Body of pancreas (tissue), 4 donors: Measurements from ENCODE around the gene HMCN1. TPM values are rescaled to one million over a fixed set of nuclear protein-coding genes. Genes with fewer than 3 reads are reported as not detected.

Experiments
- ATAC-seq: fragments of 150-250 bp; one replicate; pipeline ENCODE4 v1.9.1; 2016
- DNase-seq, 4 donors: peaks; one replicate each; pipeline ENCODE4 v3.0.0-alpha.2; 2019
- H3K27ac ChIP-seq, 4 donors: fragments of 200-600 bp; sonication (generic); 1 replicate in 3 of 4; 2 replicates in 1 of 4; pipeline versions ENCODE4 v1.5.1 to v1.6.1; 2016 to 2019; ENCODE audit warnings: mild to moderate bottlenecking in 1 of 4, mixed read lengths in 1 of 4, moderate library complexity in 1 of 4
- H3K27me3 ChIP-seq, 2 donors: fragments of 200-600 bp; sonication (generic); one replicate each; pipeline ENCODE4 v1.6.0; 2016; ENCODE audit warnings: mild to moderate bottlenecking in 1 of 2
- H3K36me3 ChIP-seq, 2 donors: fragments of 200-600 bp; sonication (generic); replicated peaks in 1 of 2; 2 replicates each; pipeline ENCODE4 v1.5.1; 2016; ENCODE audit warnings: low read depth in 2 of 2; ENCODE audit not compliant: insufficient read depth in 1 of 2
- H3K4me1 ChIP-seq: fragments of 200-600 bp; sonication (generic); one replicate; pipeline ENCODE4 v1.6.0; 2016
- H3K4me3 ChIP-seq, 2 donors: fragments of 200-600 bp; sonication (generic); 1 replicate in 1 of 2; 2 replicates in 1 of 2; pipeline ENCODE4 v1.5.1; 2016 to 2019
- H3K9me3 ChIP-seq, 3 donors: fragments of 200-600 bp; sonication (generic); 1 replicate in 2 of 3; 2 replicates in 1 of 3; pipeline ENCODE4 v1.5.1; 2016
- CTCF ChIP-seq, 7 experiments: fragments of 450-650 bp in 4 of 7; fragments of 200-600 bp in 3 of 7; sonication (generic) in 3 of 7; IDR thresholded peaks; one replicate each; pipeline ENCODE4 v1.5.1; 2016 to 2019; ENCODE audit warnings: antibody characterized with exemption in 7 of 7
- POLR2A ChIP-seq, 3 donors: fragments of 450-650 bp; IDR thresholded peaks; one replicate each; pipeline ENCODE4 v1.6.1; 2016; ENCODE audit warnings: antibody characterized with exemption in 3 of 3, mild to moderate bottlenecking in 2 of 3
- WGBS, 2 donors: methylation state at CpG; one replicate each; pipeline ENCODE4 v1.1.5; 2017; 5-methylcytosine and 5-hydroxymethylcytosine counted together
- intact Hi-C: fragments of 100-400 bp; cut with DNase I; formaldehyde crosslinking; loops from one replicate; pipeline ENCODE4 v1.15.1; 2023
- total RNA-seq, 2 donors: library from RNA; depleted of rRNA; stranded (reverse); fragments of >200 nt; gene quantifications; one replicate each; pipeline ENCODE4 v1.1.0, GENCODE V29; 2016

Gene HMCN1
- total RNA-seq, 2 donors from 2014 or later = 2.1 to 2.3 TPM

DNA sequence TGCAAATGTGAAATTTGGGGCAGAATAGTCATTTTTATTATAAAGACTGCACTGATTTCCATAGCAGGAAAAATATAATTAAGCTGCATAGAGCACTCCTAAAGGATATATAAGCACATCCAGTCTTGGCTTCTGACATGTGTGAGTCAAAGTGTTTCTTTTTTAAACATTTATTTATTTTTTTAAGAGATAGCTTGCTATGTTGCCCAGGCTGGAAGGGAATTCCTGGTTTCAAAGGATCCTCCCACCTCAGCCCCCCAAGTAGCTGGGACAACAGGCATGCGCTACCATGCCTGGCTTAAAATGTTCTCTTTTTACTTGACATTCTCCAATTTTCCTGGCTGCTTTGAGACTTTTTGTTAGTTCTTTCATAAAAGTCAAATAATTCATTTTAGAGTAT, 126.1 kb downstream of the HMCN1 start:
- DNase-seq (no peak), ATAC-seq (no peak)
- Histone ChIP-seq H3K4me1 (no peaks in the 10 kb centered on the region), H3K27ac (no peak overlapping the region), H3K4me3 (no peak overlapping the region), H3K9me3 (no peaks in the 10 kb centered on the region), H3K36me3 (no peaks in the 10 kb centered on the region), H3K27me3 (no peaks in the 10 kb centered on the region)
- WGBS, 2 donors = 96 to 100% methylated on average over 1 of the region's 1 CpG
- intact Hi-C loops = no loop called here
- TF ChIP-seq POLR2A (IDR thresholded peaks at IDR 0.05) = no peak
- no peak for TF ChIP-seq CTCF (IDR thresholded peaks at IDR 0.05)

GRCh38 chr1:185860859-185861258, 126.7 kb downstream of the HMCN1 start:
- TF ChIP-seq POLR2A (IDR thresholded peaks at IDR 0.05) (no peak), CTCF (IDR thresholded peaks at IDR 0.05) (no peak)
- Histone ChIP-seq H3K27me3 (no peaks in the 10 kb centered on the region), H3K27ac (no peak overlapping the region), H3K36me3 (no peaks in the 10 kb centered on the region), H3K4me3 (no peak overlapping the region), H3K9me3 (no peaks in the 10 kb centered on the region), H3K4me1 (no peaks in the 10 kb centered on the region)
- intact Hi-C loops = no loop called here
- ATAC-seq = no peak
- 67 to 76% methylated on average over 1 of the region's 1 CpG for WGBS, 2 donors
- DNase-seq = no peak

DNA sequence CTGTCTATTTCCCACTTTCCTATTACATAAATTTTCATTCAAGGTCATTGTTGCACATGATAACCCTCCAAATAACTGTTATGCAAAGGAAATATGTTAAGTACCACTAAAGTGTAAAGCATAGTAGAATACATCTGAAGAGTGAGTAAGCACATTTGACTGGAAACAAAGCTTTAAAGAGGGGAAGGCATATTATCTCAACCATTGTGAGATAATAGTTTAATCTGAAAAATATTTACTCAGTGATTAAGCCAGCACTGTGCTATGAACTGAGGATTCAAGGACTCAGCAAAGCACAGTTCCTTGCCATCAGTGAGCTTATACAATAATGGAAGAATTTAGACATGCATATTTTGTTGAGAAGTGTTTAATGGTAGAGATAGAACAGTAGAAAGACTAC, 127.4 kb downstream of the HMCN1 start:
- Histone ChIP-seq H3K27ac (no peak overlapping the region), H3K27me3 (no peaks in the 10 kb centered on the region), H3K9me3 (no peaks in the 10 kb centered on the region), H3K4me3 (no peak overlapping the region), H3K4me1 (no peaks in the 10 kb centered on the region), H3K36me3 (no peaks in the 10 kb centered on the region)
- DNase-seq = no peak
- TF ChIP-seq POLR2A (IDR thresholded peaks at IDR 0.05) = no peak
- no peak for TF ChIP-seq CTCF (IDR thresholded peaks at IDR 0.05)
- no peak for ATAC-seq
- intact Hi-C loops = no loop called here

- no peaks in the 10 kb centered on the region for H3K27me3 ChIP-seq
- no peak overlapping the region for H3K27ac ChIP-seq
- ATAC-seq (no peak), DNase-seq (no peak)
- H3K9me3 ChIP-seq = no peaks in the 10 kb centered on the region
- no peak overlapping the region for H3K4me3 ChIP-seq
- no peaks in the 10 kb centered on the region for H3K36me3 ChIP-seq
- WGBS, 2 donors = 57 to 64% methylated on average over 3 of the region's 3 CpGs
- H3K4me1 ChIP-seq = no peaks in the 10 kb centered on the region
- intact Hi-C loops = no loop called here
- TF ChIP-seq CTCF (IDR thresholded peaks at IDR 0.05) (no peak), POLR2A (IDR thresholded peaks at IDR 0.05) (no peak)
These were observed 128.0 kb downstream of the HMCN1 start for GRCh38 chr1:185862235-185862634.

DNA sequence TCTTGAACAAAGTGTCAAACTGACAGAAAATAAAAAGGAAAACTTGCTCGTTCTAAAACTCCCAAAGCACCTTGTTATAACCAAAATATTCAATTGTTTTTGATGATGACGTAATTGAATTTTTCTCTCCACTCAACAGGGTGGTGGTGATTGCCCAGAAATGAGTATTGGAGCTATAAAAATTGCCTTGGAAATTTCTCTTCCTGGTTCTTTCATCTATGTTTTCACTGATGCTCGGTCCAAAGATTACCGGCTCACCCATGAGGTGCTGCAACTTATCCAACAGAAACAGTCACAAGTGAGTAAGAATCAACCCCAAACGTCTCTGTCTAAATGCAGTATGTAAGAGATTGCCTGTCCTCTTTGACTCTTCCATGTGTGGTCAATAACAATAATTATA, 130.1 kb downstream of the HMCN1 start:
- no peak overlapping the region for H3K27ac ChIP-seq
- TF ChIP-seq CTCF (IDR thresholded peaks at IDR 0.05) (no peak), POLR2A (IDR thresholded peaks at IDR 0.05) (no peak)
- no peaks in the 10 kb centered on the region for H3K27me3 ChIP-seq
- DNase-seq (no peak), ATAC-seq (no peak)
- intact Hi-C loops = no loop called here
- WGBS, 2 donors = 77 to 81% methylated on average over 5 of the region's 5 CpGs
- no peaks in the 10 kb centered on the region for H3K9me3 ChIP-seq
- no peaks in the 10 kb centered on the region for H3K36me3 ChIP-seq
- H3K4me1 ChIP-seq = no peaks in the 10 kb centered on the region
- no peak overlapping the region for H3K4me3 ChIP-seq
